ENCODE measurements around the gene SSPN.

GRCh38 chr12:26280869-26281268, 85.5 kb downstream of the SSPN start:
- TF ChIP-seq TCF7L2 (IDR thresholded peaks at IDR 0.05; ENCODE audit: borderline replicate concordance, extremely low read depth, insufficient read depth, insufficient read length) (no peak), CTCF (IDR thresholded peaks at IDR 0.05 in 2 of 3, conservative IDR thresholded peaks at IDR 0.05 in 1 of 3; ENCODE audit: borderline replicate concordance in 1 of 3, insufficient read depth in 1 of 3, low read depth in 2 of 3, low read length in 2 of 3) (no peak), MAX (IDR thresholded peaks at IDR 0.05) (no peak), SRF (IDR thresholded peaks at IDR 0.05; ENCODE audit: low read depth) (no peak), YY1 (IDR thresholded peaks at IDR 0.05; ENCODE audit: extremely low read depth, insufficient replicate concordance, low read depth, low read length) (no peak), ZBTB33 (IDR thresholded peaks at IDR 0.05; ENCODE audit: extremely low read depth, insufficient replicate concordance, low read length) (no peak), POLR2AphosphoS5 (IDR thresholded peaks at IDR 0.05; ENCODE audit: low read depth, low read length) (no peak), ATF3 (IDR thresholded peaks at IDR 0.05) (no peak), EZH2phosphoT487 (IDR thresholded peaks at IDR 0.05; ENCODE audit: borderline replicate concordance) (no peak), ZNF274 (IDR thresholded peaks at IDR 0.05; ENCODE audit: low read depth, low read length) (no peak), ELF1 (IDR thresholded peaks at IDR 0.05; ENCODE audit: borderline replicate concordance, low read depth) (no peak), EZH2 (IDR thresholded peaks at IDR 0.05) (no peak)

All from HCT116 (cell line).